Skin of body (tissue), 2 donors: ENCODE measurements around the gene DLX5. TPM values are rescaled to one million over a fixed set of nuclear protein-coding genes. Genes with fewer than 3 reads are reported as not detected.

Experiments used
- DNase-seq: peaks from one replicate; lab custom pipeline; 2025; lab: John Stamatoyannopoulos, UW
- total RNA-seq: library from RNA; depleted of rRNA; stranded (reverse); fragments of >200 nt; gene quantifications from one replicate; pipeline ENCODE4 v1.2.3, GENCODE V29; 2014

The DLX5 gene
- total RNA-seq, 1 donor from 2014 or later: 2.1 TPM

- DNase-seq: no peak
Observed at GRCh38 chr7:97006055-97006815, 18.4 kb downstream of the DLX5 start.

- no peak for DNase-seq
Observed at GRCh38 chr7:97005183-97006054, 19.2 kb downstream of the DLX5 start, which contains the start of gene DLX6. Gene DLX6 (plus strand): TSS chr7:97005553. CDS start chr7:97005978, 425 bp downstream.

GRCh38 chr7:97004247-97005182 is 20.1 kb downstream of the DLX5 start:
- no peak for DNase-seq

GRCh38 chr7:97003262-97004246 is 21.1 kb downstream of the DLX5 start:
- DNase-seq: no peak

- no peak for DNase-seq
Observed at GRCh38 chr7:97002555-97003261, 21.9 kb downstream of the DLX5 start.

GRCh38 chr7:97001656-97002554 is 22.7 kb downstream of the DLX5 start:
- DNase-seq: no peak

GRCh38 chr7:97001221-97001620 is 23.4 kb downstream of the DLX5 start:
- no peak for DNase-seq

GRCh38 chr7:96998744-96999143 is 25.9 kb downstream of the DLX5 start:
- peak; percentile 24 for DNase-seq

GRCh38 chr7:96998333-96998732 is 26.3 kb downstream of the DLX5 start:
- no peak for DNase-seq

GRCh38 chr7:96997512-96998032 is 27.1 kb downstream of the DLX5 start:
- no peak for DNase-seq

GRCh38 chr7:96996958-96997511 is 27.6 kb downstream of the DLX5 start:
- no peak for DNase-seq

- no peak for DNase-seq
Observed at GRCh38 chr7:96996111-96996957, 28.3 kb downstream of the DLX5 start.

GRCh38 chr7:96995406-96996110 is 29.1 kb downstream of the DLX5 start:
- DNase-seq: no peak

- no peak for DNase-seq
Observed at GRCh38 chr7:96993980-96994379, 30.7 kb downstream of the DLX5 start.

- no peak for DNase-seq
Observed at GRCh38 chr7:96993094-96993865, 31.4 kb downstream of the DLX5 start.
